PFSK-1 (cell line): ENCODE data around the gene ENOX2.

Source experiments
- FOXP2 ChIP-seq: optimal IDR thresholded peaks from 2 replicates; pipeline ENCODE3; 2011; ENCODE audit warnings: borderline replicate concordance, control low read depth, inconsistent platforms; ENCODE audit not compliant: insufficient read depth; ENCODE audit errors: extremely low read length, extremely low read depth
- POLR2AphosphoS5 ChIP-seq: IDR thresholded peaks from 2 replicates; pipeline ENCODE4 v1.6.1; 2012; ENCODE audit warnings: low read depth, mild to moderate bottlenecking, control low read depth, low read length, moderate library complexity
- SIN3A ChIP-seq: IDR thresholded peaks from 2 replicates; pipeline ENCODE4 v1.6.1; 2012; ENCODE audit warnings: mild to moderate bottlenecking, low read length, moderate library complexity, borderline replicate concordance; ENCODE audit not compliant: insufficient read depth
- TAF1 ChIP-seq: IDR thresholded peaks from 2 replicates; pipeline ENCODE4 v1.6.1; 2012; ENCODE audit warnings: low read length, control low read depth, borderline replicate concordance; ENCODE audit not compliant: insufficient read depth
- TF ChIP-seq, protein P1 (sequence below), 2 experiments: IDR thresholded peaks; 2 replicates each; pipeline versions ENCODE4 v1.6.1 to v1.8.0; 2011 to 2012; ENCODE audit warnings: low read depth in 2 of 2, low read length in 2 of 2, control low read depth in 1 of 2, inconsistent platforms in 1 of 2, mild to moderate bottlenecking in 1 of 2, moderate library complexity in 1 of 2; ENCODE audit not compliant: insufficient read depth in 1 of 2

The ENOX2 gene

DNA sequence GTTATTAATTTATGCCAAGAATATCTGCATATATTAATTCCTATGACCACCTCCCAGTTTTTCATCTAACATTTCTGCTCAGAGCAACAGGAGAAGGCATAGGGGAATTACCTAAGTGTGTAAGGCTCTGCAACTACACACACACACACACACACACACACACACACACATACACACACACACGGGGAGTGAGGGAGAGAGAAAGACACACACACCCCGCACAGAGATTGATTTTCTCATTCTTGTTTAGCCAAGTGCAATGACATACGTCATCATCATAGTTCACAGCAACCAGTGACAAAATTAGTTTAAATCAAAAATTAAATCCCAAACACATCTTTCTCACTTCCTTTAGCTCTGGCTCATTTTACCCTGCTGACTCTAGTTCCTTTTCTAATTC is 298.1 kb downstream of the ENOX2 start:
- TF ChIP-seq, protein P1, sequence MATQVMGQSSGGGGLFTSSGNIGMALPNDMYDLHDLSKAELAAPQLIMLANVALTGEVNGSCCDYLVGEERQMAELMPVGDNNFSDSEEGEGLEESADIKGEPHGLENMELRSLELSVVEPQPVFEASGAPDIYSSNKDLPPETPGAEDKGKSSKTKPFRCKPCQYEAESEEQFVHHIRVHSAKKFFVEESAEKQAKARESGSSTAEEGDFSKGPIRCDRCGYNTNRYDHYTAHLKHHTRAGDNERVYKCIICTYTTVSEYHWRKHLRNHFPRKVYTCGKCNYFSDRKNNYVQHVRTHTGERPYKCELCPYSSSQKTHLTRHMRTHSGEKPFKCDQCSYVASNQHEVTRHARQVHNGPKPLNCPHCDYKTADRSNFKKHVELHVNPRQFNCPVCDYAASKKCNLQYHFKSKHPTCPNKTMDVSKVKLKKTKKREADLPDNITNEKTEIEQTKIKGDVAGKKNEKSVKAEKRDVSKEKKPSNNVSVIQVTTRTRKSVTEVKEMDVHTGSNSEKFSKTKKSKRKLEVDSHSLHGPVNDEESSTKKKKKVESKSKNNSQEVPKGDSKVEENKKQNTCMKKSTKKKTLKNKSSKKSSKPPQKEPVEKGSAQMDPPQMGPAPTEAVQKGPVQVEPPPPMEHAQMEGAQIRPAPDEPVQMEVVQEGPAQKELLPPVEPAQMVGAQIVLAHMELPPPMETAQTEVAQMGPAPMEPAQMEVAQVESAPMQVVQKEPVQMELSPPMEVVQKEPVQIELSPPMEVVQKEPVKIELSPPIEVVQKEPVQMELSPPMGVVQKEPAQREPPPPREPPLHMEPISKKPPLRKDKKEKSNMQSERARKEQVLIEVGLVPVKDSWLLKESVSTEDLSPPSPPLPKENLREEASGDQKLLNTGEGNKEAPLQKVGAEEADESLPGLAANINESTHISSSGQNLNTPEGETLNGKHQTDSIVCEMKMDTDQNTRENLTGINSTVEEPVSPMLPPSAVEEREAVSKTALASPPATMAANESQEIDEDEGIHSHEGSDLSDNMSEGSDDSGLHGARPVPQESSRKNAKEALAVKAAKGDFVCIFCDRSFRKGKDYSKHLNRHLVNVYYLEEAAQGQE (IDR thresholded peaks at IDR 0.05; ENCODE audit: insufficient read depth in 1 of 2, low read depth in 2 of 2, low read length in 2 of 2): no peak
- TF ChIP-seq SIN3A (no peak), TAF1 (no peak), POLR2AphosphoS5 (no peak), FOXP2 (no peak)

DNA sequence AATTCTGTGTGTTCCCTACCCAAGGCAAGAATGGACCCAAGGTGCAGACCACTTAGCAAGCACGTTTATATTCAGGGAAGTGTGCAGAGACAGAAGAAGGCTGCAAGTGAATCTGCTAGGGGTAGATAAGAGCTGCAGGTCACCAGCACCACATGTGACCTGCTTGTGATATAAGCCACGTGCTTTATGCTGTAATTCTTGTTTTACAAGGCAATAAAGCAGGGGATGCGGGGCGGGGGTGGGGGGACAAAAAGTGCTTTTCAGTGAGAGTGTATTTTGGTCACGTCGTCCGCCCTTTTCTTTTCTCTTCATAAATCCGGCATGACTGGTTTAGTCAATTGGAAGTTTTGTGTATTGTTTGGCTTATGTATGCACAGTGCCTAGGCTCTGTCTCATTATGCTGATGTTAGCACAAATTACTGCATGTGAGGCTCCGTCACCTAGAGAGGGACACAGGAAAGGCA is 308.5 kb downstream of the ENOX2 start:
- TF ChIP-seq SIN3A (no peak), POLR2AphosphoS5 (no peak), TAF1 (no peak), FOXP2 (no peak)
- TF ChIP-seq, protein P1 (IDR thresholded peaks at IDR 0.05; ENCODE audit: insufficient read depth in 1 of 2, low read depth in 2 of 2, low read length in 2 of 2): no peak

DNA sequence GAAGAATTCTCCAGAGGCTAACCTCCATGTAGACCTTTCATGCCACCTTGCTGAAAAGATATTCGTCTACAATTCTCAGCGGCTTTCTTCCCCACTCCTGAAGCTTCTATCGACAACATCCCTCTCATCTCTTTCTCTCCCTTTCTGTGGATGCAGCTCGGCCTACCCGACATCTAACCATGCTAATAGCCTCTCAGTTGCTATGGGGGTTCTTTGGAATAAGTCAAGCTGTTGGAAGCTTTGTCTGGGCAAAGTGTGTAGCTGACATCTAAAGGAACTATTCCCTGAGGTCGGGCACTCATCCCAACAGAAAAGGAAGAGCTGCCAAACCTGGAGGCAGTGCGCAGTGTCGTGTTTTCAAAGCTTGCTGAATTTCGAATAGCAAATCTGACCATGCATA is 309.1 kb downstream of the ENOX2 start:
- TF ChIP-seq POLR2AphosphoS5 (no peak), FOXP2 (no peak), TAF1 (no peak), SIN3A (no peak)
- TF ChIP-seq, protein P1 (IDR thresholded peaks at IDR 0.05; ENCODE audit: insufficient read depth in 1 of 2, low read depth in 2 of 2, low read length in 2 of 2): no peak

DNA sequence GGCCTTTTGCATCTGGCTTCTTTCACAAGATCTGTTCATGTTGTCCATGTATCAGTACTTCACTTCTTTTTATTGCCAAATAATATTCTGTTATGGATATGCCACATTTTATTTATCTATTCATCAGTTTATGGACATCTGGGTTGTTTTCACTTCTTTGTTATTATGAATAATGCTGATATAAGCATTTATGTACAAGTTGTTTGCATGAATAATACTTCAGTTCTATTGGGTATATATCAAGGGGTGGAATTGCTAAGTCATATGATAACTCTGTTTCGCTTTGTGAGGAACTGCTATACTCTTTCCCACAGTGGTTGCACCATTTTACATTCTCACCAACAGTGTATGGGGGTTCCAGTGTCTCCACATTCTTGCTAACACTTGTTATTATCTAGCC is 310.8 kb downstream of the ENOX2 start:
- TF ChIP-seq TAF1: no peak
- no peak for TF ChIP-seq POLR2AphosphoS5
- TF ChIP-seq FOXP2: no peak
- no peak for TF ChIP-seq SIN3A
- TF ChIP-seq, protein P1 (IDR thresholded peaks at IDR 0.05; ENCODE audit: insufficient read depth in 1 of 2, low read depth in 2 of 2, low read length in 2 of 2): no peak

DNA sequence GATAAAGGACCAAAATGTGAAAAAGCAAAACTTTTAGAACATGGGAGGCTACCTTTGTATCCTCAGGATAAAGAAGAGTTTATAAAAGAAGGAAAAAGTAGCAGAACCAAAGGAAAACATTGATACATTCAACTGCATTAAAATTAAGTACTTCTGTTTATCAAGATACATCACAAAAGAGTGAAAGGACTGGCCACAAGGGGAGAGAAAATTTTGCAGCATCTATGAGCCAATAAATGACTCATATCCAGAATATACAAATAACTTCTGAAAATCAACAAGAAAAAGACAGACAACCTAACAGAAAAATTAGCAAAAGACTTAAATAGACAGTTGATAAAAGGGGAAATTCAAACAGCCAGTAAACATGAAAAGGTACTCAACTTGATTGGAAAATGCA is 324.1 kb downstream of the ENOX2 start:
- TF ChIP-seq SIN3A (no peak), FOXP2 (no peak), POLR2AphosphoS5 (no peak), TAF1 (no peak)
- TF ChIP-seq, protein P1 (IDR thresholded peaks at IDR 0.05; ENCODE audit: insufficient read depth in 1 of 2, low read depth in 2 of 2, low read length in 2 of 2): no peak
